Memory B cell (primary cell): ENCODE data around the gene TMEM178B.
A peak's percentile ranks its signal among the peaks of the same experiment; 100 is the strongest.

ENCODE experiments used
- ATAC-seq: fragments of 150-1000 bp; cut with Tn5 transposase; 2 replicates; pipeline ENCODE4 v1.10.0; 2021; ENCODE audit warnings: low read depth, mild to moderate bottlenecking, moderate library complexity
- DNase-seq, 2 donors: peaks; one replicate each; pipeline ENCODE4 v3.0.0; 2022; ENCODE audit warnings: low spot score in 2 of 2
- H3K27ac Mint-ChIP-seq: one replicate; pipeline ENCODE4 v1.8.0; 2022; ENCODE audit warnings: mild to moderate bottlenecking, moderate library complexity, mixed read lengths
- H3K27me3 Mint-ChIP-seq: one replicate; pipeline ENCODE4 v1.8.0; 2022; ENCODE audit warnings: mixed read lengths
- H3K36me3 Mint-ChIP-seq: one replicate; pipeline ENCODE4 v1.8.0; 2022; ENCODE audit warnings: mild to moderate bottlenecking, mixed read lengths
- H3K4me1 Mint-ChIP-seq: one replicate; pipeline ENCODE4 v1.8.0; 2022; ENCODE audit warnings: mixed read lengths
- H3K4me3 Mint-ChIP-seq: one replicate; pipeline ENCODE4 v1.8.0; 2022; ENCODE audit warnings: mild to moderate bottlenecking, moderate library complexity, mixed read lengths
- H3K9me3 Mint-ChIP-seq: one replicate; pipeline ENCODE4 v1.8.0; 2022; ENCODE audit warnings: mixed read lengths

The TMEM178B gene

GRCh38 chr7:141486959-141487358 lies 413.1 kb downstream of the TMEM178B start:
- H3K36me3 Mint-ChIP-seq = no peaks in the 10 kb centered on the region
- no peak overlapping the region for H3K27ac Mint-ChIP-seq
- no peaks in the 10 kb centered on the region for H3K9me3 Mint-ChIP-seq
- ATAC-seq = no peak
- H3K4me3 Mint-ChIP-seq = no peak overlapping the region
- peaks cover 5% of the 10 kb centered on the region for H3K27me3 Mint-ChIP-seq
- DNase-seq = no peak
- H3K4me1 Mint-ChIP-seq = no peaks in the 10 kb centered on the region

- ATAC-seq = no peak
- peaks cover 8% of the 10 kb centered on the region for H3K27me3 Mint-ChIP-seq
- no peaks in the 10 kb centered on the region for H3K4me1 Mint-ChIP-seq
- no peak for DNase-seq
- no peaks in the 10 kb centered on the region for H3K36me3 Mint-ChIP-seq
- no peak overlapping the region for H3K27ac Mint-ChIP-seq
- H3K4me3 Mint-ChIP-seq = no peak overlapping the region
- H3K9me3 Mint-ChIP-seq = no peaks in the 10 kb centered on the region
These were observed 416.6 kb downstream of the TMEM178B start for GRCh38 chr7:141490474-141490873.

- Mint-ChIP-seq H3K4me3 (no peak overlapping the region), H3K27ac (no peak overlapping the region), H3K27me3 (peaks cover 6% of the 10 kb centered on the region), H3K4me1 (no peaks in the 10 kb centered on the region), H3K36me3 (no peaks in the 10 kb centered on the region), H3K9me3 (no peaks in the 10 kb centered on the region)
- no peak for ATAC-seq
- DNase-seq = no peak
These were observed 421.2 kb downstream of the TMEM178B start for GRCh38 chr7:141495057-141495456.

GRCh38 chr7:141497391-141497790 lies 423.5 kb downstream of the TMEM178B start:
- Mint-ChIP-seq H3K4me1 (no peaks in the 10 kb centered on the region), H3K27me3 (peaks cover 8% of the 10 kb centered on the region), H3K36me3 (no peaks in the 10 kb centered on the region), H3K4me3 (no peak overlapping the region), H3K27ac (no peak overlapping the region), H3K9me3 (no peaks in the 10 kb centered on the region)
- DNase-seq = no peak
- no peak for ATAC-seq

- DNase-seq (no peak), ATAC-seq (no peak)
- Mint-ChIP-seq H3K4me3 (no peak overlapping the region), H3K27ac (no peak overlapping the region), H3K9me3 (no peaks in the 10 kb centered on the region), H3K36me3 (no peaks in the 10 kb centered on the region), H3K27me3 (peaks cover 7% of the 10 kb centered on the region), H3K4me1 (no peaks in the 10 kb centered on the region)
These were observed 426.7 kb downstream of the TMEM178B start for GRCh38 chr7:141500608-141501007.

GRCh38 chr7:141501451-141501850 lies 427.6 kb downstream of the TMEM178B start:
- H3K4me3 Mint-ChIP-seq = no peak overlapping the region
- no peaks in the 10 kb centered on the region for H3K4me1 Mint-ChIP-seq
- no peaks in the 10 kb centered on the region for H3K36me3 Mint-ChIP-seq
- H3K9me3 Mint-ChIP-seq = no peaks in the 10 kb centered on the region
- DNase-seq (no peak), ATAC-seq (no peak)
- peaks cover 6% of the 10 kb centered on the region for H3K27me3 Mint-ChIP-seq
- H3K27ac Mint-ChIP-seq = no peak overlapping the region

DNA sequence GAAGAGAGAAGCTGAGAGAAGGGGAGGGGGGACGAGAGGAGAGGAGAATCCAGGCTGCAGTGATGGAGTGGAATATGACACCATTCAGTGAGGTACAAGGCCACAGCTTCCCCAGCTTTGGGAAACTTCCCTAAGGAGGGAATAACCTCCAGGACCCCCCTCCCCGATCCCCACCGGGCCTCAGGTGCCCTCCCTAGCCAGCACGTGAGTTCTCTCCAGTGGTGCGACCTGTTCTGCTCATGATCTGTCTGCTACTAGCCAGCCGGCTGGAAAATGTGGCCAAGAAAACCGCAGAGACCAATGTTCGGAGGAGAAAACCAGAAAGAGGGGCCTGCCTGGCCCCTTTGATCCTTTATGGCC lies 437.4 kb downstream of the TMEM178B start:
- peaks cover 16% of the 10 kb centered on the region for H3K4me1 Mint-ChIP-seq
- H3K27me3 Mint-ChIP-seq = peaks cover 29% of the 10 kb centered on the region
- H3K4me3 Mint-ChIP-seq = peak overlapping the region; percentile 81
- H3K36me3 Mint-ChIP-seq = no peaks in the 10 kb centered on the region
- DNase-seq = no peak
- peaks cover 3% of the 10 kb centered on the region for H3K9me3 Mint-ChIP-seq
- no peak overlapping the region for H3K27ac Mint-ChIP-seq
- no peak for ATAC-seq

- H3K4me1 Mint-ChIP-seq = peaks cover 16% of the 10 kb centered on the region
- H3K27me3 Mint-ChIP-seq = peaks cover 31% of the 10 kb centered on the region
These were observed 438.0 kb downstream of the TMEM178B start for GRCh38 chr7:141511676-141512396.

GRCh38 chr7:141512597-141512996 lies 438.7 kb downstream of the TMEM178B start:
- H3K27ac Mint-ChIP-seq = peak overlapping the region; percentile 6
- peak overlapping the region; percentile 81 for H3K4me3 Mint-ChIP-seq
- peaks cover 34% of the 10 kb centered on the region for H3K27me3 Mint-ChIP-seq
- H3K9me3 Mint-ChIP-seq = peaks cover 3% of the 10 kb centered on the region
- no peak for ATAC-seq
- peaks cover 16% of the 10 kb centered on the region for H3K4me1 Mint-ChIP-seq
- no peaks in the 10 kb centered on the region for H3K36me3 Mint-ChIP-seq
- DNase-seq = no peak

More at GRCh38 chr7:141511676-141512396, 438.0 kb downstream of the TMEM178B start:
- H3K9me3 Mint-ChIP-seq = peaks cover 3% of the 10 kb centered on the region
- peak overlapping the region; percentile 6 for H3K27ac Mint-ChIP-seq
- peak overlapping the region; percentile 81 for H3K4me3 Mint-ChIP-seq
- no peaks in the 10 kb centered on the region for H3K36me3 Mint-ChIP-seq
- ATAC-seq = peak; percentile 32
- DNase-seq = no peak

GRCh38 chr7:141513720-141514119 lies 439.9 kb downstream of the TMEM178B start:
- no peak for DNase-seq
- Mint-ChIP-seq H3K4me1 (peaks cover 16% of the 10 kb centered on the region), H3K4me3 (no peak overlapping the region), H3K9me3 (peaks cover 3% of the 10 kb centered on the region), H3K27ac (no peak overlapping the region), H3K36me3 (no peaks in the 10 kb centered on the region), H3K27me3 (peaks cover 31% of the 10 kb centered on the region)
- ATAC-seq = no peak

- H3K4me1 Mint-ChIP-seq = peaks cover 11% of the 10 kb centered on the region
- peaks cover 26% of the 10 kb centered on the region for H3K27me3 Mint-ChIP-seq
- no peak for ATAC-seq
- H3K36me3 Mint-ChIP-seq = no peaks in the 10 kb centered on the region
- H3K4me3 Mint-ChIP-seq = no peak overlapping the region
- peaks cover 6% of the 10 kb centered on the region for H3K9me3 Mint-ChIP-seq
- no peak overlapping the region for H3K27ac Mint-ChIP-seq
- DNase-seq = no peak
These were observed 442.1 kb downstream of the TMEM178B start for GRCh38 chr7:141515941-141516340.

GRCh38 chr7:141519623-141520022 lies 445.8 kb downstream of the TMEM178B start:
- Mint-ChIP-seq H3K4me1 (no peaks in the 10 kb centered on the region), H3K4me3 (no peak overlapping the region), H3K27me3 (peaks cover 19% of the 10 kb centered on the region), H3K36me3 (no peaks in the 10 kb centered on the region), H3K9me3 (peaks cover 3% of the 10 kb centered on the region), H3K27ac (no peak overlapping the region)
- no peak for DNase-seq
- no peak for ATAC-seq

DNA sequence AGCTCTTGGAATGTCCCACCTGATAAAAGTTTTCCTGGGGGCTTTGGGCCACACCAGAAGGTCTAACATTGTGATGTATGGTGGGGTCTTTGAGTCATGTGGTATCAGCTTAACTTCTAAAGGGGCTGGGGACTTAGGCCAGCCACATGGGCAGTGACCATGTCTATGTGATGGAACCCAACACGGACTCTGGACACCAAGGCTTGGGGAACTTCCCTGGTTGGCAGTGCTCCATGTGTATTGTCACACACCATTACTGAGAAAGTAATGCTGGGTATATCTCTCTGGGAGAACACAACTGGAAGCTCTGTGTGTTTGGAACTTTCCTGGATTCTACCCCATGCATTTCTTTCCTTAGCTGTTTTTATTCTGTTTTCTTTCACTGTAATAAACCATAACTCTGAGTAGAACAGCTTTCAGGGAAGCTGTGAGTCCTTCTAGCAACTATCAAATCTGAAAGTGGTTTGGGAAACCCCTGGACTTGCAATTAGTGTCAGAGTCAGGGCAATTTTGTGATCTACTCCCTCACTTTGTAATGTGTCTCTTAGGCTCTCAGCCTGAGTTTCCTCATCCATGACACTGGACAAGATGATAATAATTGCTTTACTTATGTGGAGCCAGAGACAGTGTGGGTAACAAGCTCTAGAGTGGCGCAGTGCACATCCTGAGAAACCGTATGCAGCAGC lies 448.9 kb downstream of the TMEM178B start:
- no peak overlapping the region for H3K27ac Mint-ChIP-seq
- H3K9me3 Mint-ChIP-seq = peaks cover 4% of the 10 kb centered on the region
- no peak overlapping the region for H3K4me3 Mint-ChIP-seq
- peaks cover 14% of the 10 kb centered on the region for H3K27me3 Mint-ChIP-seq
- H3K36me3 Mint-ChIP-seq = no peaks in the 10 kb centered on the region
- DNase-seq (no peak), ATAC-seq (no peak)
- no peaks in the 10 kb centered on the region for H3K4me1 Mint-ChIP-seq

- Mint-ChIP-seq H3K9me3 (peaks cover 1% of the 10 kb centered on the region), H3K4me3 (no peak overlapping the region), H3K4me1 (no peaks in the 10 kb centered on the region), H3K36me3 (no peaks in the 10 kb centered on the region), H3K27me3 (peaks cover 13% of the 10 kb centered on the region), H3K27ac (no peak overlapping the region)
- ATAC-seq (no peak), DNase-seq (no peak)
These were observed 452.2 kb downstream of the TMEM178B start for GRCh38 chr7:141525973-141526514.
